Measurements from ENCODE around the gene MMRN2.

GRCh38 chr10:86969421-86970041 lies 12.1 kb upstream of the MMRN2 start:
- TF ChIP-seq EZH2phosphoT487 (IDR thresholded peaks at IDR 0.05; ENCODE audit: insufficient read depth, low read depth) (no peak), EZH2 (IDR thresholded peaks at IDR 0.05; ENCODE audit: insufficient read depth, poor library complexity, severe bottlenecking) (no peak)

Measured in GM23248 (cell line).